Tongue (tissue), 2 donors: ENCODE data around the gene ESRRA. TPM values are rescaled to one million over a fixed set of nuclear protein-coding genes. Genes with fewer than 3 reads are reported as not detected.

Source experiments
- DNase-seq: peaks from one replicate; pipeline ENCODE4 v3.0.0-alpha.2; 2015
- total RNA-seq: library from RNA; depleted of rRNA; stranded (reverse); fragments of >200 nt; gene quantifications from one replicate; pipeline ENCODE4 v1.2.3, GENCODE V29; 2014

Gene ESRRA
- total RNA-seq, 1 donor from 2014 or later, result 62.6 TPM

- no peak for DNase-seq
These were observed 28.2 kb downstream of the ESRRA start for GRCh38 chr11:64333556-64333955.

GRCh38 chr11:64334764-64335735 lies 29.7 kb downstream of the ESRRA start:
- DNase-seq, result peak; percentile 57

GRCh38 chr11:64337538-64338249 lies 32.4 kb downstream of the ESRRA start:
- DNase-seq, result no peak

- no peak for DNase-seq
These were observed 33.4 kb downstream of the ESRRA start for GRCh38 chr11:64338716-64339115.

GRCh38 chr11:64339286-64339685 lies 34.0 kb downstream of the ESRRA start:
- no peak for DNase-seq

- DNase-seq, result no peak
These were observed 34.6 kb downstream of the ESRRA start, which contains the start of gene CCDC88B for GRCh38 chr11:64339754-64340408. Gene CCDC88B, plus strand, starts transcription at chr11:64340204. Its CDS starts 63 bp downstream, at chr11:64340267.

DNA sequence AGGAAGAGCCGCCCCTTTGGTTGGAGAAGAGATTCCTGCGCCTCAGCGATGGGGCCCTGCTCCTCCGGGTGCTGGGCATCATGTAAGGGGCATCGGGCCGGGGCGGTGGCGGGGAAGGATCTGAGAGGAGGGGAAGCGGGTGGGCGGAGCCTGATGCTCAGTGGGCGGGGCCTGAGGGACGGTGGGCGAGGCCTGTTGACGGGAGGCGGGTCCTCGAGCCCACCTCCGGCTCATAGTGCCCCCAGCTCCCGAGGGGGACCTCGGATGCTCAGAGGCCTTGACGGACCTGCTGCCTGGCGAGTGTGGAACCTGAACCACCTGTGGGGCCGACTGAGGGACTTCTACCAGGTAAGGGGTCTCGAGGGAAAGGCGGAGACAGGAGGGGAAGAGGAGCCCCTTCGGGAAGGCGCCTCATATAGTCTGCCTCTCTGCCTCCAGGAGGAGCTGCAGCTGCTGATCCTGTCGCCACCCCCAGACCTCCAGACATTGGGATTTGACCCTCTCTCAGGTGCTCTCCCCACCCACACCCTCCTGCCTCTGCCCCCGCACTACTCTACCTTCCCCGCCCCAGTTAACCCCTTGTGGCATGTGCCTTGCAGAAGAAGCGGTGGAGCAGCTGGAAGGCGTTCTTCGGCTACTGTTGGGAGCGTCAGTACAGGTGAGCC lies 35.5 kb downstream of the ESRRA start:
- no peak for DNase-seq

DNA sequence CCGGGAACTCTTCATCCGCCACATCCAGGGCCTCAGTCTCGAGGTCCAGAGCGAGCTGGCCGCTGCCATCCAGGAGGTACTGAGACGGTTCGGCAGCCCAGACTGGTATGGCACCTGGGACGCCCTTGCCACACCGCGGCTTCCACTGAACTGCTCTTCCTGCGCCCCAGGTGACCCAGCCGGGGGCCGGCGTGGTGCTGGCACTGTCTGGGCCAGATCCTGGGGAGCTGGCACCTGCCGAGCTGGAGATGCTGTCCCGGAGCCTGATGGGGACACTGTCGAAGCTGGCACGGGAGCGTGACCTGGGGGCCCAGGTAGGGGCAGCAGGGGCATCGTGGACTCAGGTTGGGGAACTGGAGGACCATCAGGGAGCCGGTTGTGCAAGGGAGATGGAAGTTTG lies 36.1 kb downstream of the ESRRA start:
- no peak for DNase-seq

GRCh38 chr11:64341851-64342791 lies 36.8 kb downstream of the ESRRA start:
- peak; percentile 85 for DNase-seq

DNA sequence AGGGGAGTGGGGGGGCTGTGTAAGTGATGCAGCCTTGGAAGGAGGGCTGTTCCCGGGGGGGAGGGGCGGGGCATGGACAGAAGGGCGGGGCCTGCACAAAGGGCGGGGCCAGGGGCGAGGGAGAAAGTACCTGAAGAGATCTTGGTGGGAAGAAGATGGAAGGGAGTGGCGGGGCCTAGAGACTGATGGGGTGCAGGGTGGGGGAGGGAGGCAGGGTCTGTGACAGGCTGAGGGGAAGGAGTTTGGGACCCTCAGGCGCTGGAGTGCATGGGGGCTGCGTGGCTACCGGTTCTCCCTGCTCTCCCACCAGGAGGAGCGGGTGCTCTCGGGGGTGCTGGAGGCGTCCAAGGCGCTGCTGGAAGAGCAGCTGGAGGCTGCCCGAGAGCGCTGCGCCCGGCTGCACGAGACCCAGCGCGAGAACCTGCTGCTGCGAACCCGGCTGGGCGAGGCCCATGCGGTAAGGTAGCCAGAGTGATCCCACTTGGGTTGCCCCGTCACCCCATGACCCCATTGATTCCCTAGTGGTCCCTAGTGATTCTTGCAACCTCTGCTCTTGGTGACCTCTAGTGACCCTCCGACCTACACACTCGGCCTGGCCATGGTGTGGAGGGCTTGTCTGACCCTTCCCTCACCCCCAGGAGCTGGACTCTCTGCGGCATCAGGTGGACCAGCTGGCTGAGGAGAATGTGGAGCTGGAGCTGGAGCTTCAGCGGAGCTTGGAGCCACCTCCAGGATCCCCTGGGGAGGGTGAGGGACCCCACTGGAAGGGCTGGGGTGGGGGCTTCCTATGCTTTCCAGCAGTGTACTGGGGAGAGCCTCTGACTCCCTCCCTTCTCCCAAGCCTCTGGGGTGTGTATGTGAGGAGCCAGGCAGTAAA lies 37.8 kb downstream of the ESRRA start:
- DNase-seq, result no peak

DNA sequence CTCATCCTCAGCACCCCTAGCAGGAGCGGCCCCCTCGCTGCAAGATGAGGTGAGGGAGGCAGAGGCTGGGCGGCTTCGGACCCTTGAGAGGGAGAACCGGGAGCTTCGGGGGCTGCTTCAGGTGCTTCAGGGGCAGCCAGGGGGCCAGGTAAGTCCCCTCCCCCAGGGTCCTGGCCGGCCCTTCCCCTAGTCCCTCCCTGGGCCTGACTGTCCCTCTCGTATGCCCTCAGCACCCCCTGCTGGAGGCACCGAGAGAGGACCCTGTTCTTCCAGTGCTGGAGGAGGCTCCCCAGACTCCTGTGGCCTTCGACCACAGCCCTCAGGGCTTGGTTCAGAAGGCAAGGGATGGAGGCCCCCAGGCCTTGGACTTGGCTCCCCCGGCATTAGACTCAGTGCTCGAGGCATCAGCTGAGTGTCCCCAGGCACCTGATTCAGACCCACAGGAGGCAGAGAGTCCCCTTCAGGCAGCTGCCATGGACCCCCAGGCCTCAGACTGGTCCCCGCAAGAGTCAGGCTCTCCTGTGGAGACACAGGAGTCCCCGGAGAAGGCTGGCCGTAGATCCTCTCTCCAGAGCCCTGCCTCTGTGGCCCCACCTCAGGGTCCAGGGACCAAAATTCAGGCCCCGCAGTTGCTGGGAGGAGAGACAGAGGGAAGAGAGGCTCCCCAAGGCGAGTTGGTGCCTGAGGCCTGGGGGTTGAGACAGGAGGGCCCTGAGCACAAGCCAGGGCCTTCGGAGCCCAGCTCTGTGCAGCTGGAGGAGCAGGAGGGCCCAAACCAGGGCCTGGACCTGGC lies 38.6 kb downstream of the ESRRA start:
- no peak for DNase-seq

DNA sequence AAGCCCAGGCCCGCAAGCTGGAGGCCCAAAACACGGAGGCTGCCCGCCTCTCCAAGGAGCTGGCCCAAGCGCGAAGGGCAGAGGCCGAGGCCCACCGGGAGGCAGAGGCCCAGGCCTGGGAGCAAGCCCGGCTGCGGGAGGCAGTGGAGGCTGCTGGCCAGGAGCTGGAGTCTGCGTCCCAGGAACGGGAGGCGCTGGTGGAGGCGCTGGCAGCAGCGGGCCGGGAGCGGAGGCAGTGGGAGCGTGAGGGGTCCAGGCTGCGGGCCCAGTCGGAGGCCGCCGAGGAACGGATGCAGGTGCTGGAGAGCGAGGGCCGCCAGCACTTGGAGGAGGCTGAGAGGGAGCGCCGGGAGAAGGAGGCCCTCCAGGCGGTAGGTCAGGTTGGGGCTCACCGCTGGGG lies 39.5 kb downstream of the ESRRA start:
- no peak for DNase-seq

GRCh38 chr11:64347193-64347867 lies 42.0 kb downstream of the ESRRA start:
- DNase-seq, result no peak

DNA sequence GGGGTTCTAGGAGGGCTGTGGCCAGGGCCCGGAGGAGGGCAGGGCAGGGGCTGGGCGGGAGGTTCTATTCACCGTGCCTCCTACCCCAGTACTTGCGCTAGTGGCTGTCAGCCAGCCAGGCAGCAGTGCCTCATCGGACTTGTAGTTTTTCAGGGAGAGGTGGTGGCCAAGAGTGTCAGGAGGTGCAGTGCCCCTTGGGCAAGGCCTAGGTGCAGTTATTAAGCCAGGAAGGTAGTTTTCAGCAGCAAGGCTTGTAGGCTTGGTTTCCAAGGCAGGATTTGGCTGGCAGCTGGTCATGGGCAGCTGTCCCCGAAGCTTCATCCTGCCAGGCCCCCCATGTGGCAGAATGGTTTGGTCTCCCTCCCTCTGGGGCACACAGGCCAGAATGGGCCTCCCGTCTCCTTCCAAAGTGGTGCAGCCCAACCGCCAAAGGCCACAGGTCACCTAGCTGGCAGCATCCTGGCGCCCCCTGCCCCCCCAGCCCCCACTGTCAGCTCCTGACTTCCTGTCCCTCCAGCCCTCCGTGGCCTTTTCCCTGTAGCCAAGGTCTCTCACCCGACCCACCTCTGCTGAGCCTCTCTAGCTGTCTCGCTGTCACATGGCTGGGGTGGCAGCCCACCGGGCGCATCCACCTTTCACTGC lies 43.2 kb downstream of the ESRRA start:
- DNase-seq, result peak; percentile 74

GRCh38 chr11:64349025-64349387 lies 43.7 kb downstream of the ESRRA start:
- no peak for DNase-seq

DNA sequence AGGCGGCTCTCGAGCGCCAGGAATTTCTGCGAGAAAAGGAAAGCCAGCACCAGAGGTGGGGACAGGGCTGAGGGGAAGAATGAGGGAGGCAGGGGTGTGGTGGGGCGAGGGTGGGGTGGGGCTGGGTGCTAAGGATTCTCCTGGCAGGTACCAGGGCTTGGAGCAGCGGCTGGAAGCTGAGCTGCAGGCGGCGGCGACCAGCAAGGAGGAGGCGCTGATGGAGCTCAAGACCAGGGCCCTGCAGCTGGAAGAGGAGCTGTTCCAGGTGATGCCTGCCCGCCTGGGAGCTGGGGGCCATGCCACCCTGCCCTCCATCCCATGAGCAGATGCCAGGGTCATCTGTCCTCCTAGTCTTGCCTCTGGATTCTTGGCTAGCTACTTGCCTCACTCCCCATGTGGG lies 44.1 kb downstream of the ESRRA start:
- no peak for DNase-seq

- no peak for DNase-seq
These were observed 45.9 kb downstream of the ESRRA start for GRCh38 chr11:64351136-64351631.
